Chondrocyte (in vitro differentiated cells): Measurements from ENCODE around the gene PLIN4. TPM values are rescaled to one million over a fixed set of nuclear protein-coding genes. Genes with fewer than 3 reads are reported as not detected.
"Not testable (repeated sequence)": the region's sequence is repeated elsewhere in the genome, so short reads cannot be mapped to it uniquely, and the experiment has no call there.

Experiments used
- DNase-seq: peaks from one replicate; pipeline ENCODE4 v3.0.0; 2021; ENCODE audit warnings: mixed read lengths, low spot score
- H3K27ac Mint-ChIP-seq: one replicate; pipeline ENCODE4 v1.8.0; 2021; ENCODE audit warnings: mild to moderate bottlenecking, moderate library complexity, mixed read lengths; ENCODE audit not compliant: unreplicated experiment
- H3K27me3 Mint-ChIP-seq: 2 replicates; pipeline ENCODE4 v1.8.0; 2021; ENCODE audit warnings: low read depth, mixed read lengths
- H3K36me3 Mint-ChIP-seq: 2 replicates; pipeline ENCODE4 v1.8.0; 2021; ENCODE audit warnings: low read depth, mixed read lengths
- H3K4me1 Mint-ChIP-seq: 2 replicates; pipeline ENCODE4 v1.8.0; 2021; ENCODE audit warnings: low read depth, mild to moderate bottlenecking, mixed read lengths
- H3K4me3 Mint-ChIP-seq: one replicate; pipeline ENCODE4 v1.8.0; 2021; ENCODE audit warnings: mild to moderate bottlenecking, moderate library complexity, mixed read lengths; ENCODE audit not compliant: unreplicated experiment
- H3K9me3 Mint-ChIP-seq: 2 replicates; pipeline ENCODE4 v1.8.0; 2021; ENCODE audit warnings: low read depth, mixed read lengths
- long read RNA-seq: library from polyadenylated mRNA; stranded (forward); transcript quantifications from one replicate; pipeline ENCODE4 v2.0.0, GENCODE V29; 2021
- total RNA-seq: library from RNA; stranded (reverse); gene quantifications from 3 replicates; pipeline ENCODE4 v1.2.1, GENCODE V29; 2021
- TF ChIP-seq, protein P1 (sequence below): fragments of 200-600 bp; sonication (generic); IDR thresholded peaks from 2 replicates; pipeline ENCODE4 v1.5.0; 2021; ENCODE audit warnings: antibody characterized with exemption, mild to moderate bottlenecking, moderate library complexity

Gene PLIN4, protein sequence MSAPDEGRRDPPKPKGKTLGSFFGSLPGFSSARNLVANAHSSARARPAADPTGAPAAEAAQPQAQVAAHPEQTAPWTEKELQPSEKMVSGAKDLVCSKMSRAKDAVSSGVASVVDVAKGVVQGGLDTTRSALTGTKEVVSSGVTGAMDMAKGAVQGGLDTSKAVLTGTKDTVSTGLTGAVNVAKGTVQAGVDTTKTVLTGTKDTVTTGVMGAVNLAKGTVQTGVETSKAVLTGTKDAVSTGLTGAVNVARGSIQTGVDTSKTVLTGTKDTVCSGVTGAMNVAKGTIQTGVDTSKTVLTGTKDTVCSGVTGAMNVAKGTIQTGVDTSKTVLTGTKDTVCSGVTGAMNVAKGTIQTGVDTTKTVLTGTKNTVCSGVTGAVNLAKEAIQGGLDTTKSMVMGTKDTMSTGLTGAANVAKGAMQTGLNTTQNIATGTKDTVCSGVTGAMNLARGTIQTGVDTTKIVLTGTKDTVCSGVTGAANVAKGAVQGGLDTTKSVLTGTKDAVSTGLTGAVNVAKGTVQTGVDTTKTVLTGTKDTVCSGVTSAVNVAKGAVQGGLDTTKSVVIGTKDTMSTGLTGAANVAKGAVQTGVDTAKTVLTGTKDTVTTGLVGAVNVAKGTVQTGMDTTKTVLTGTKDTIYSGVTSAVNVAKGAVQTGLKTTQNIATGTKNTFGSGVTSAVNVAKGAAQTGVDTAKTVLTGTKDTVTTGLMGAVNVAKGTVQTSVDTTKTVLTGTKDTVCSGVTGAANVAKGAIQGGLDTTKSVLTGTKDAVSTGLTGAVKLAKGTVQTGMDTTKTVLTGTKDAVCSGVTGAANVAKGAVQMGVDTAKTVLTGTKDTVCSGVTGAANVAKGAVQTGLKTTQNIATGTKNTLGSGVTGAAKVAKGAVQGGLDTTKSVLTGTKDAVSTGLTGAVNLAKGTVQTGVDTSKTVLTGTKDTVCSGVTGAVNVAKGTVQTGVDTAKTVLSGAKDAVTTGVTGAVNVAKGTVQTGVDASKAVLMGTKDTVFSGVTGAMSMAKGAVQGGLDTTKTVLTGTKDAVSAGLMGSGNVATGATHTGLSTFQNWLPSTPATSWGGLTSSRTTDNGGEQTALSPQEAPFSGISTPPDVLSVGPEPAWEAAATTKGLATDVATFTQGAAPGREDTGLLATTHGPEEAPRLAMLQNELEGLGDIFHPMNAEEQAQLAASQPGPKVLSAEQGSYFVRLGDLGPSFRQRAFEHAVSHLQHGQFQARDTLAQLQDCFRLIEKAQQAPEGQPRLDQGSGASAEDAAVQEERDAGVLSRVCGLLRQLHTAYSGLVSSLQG (N-terminal part only)
- 0.05 TPM in 2 of 3 replicates, not detected in the other for total RNA-seq
- long read RNA-seq, partial matches to known transcripts, result 0 of 1 reads
- long read RNA-seq, other reads (novel, unspliced or antisense), result 1 of 1 reads

DNA sequence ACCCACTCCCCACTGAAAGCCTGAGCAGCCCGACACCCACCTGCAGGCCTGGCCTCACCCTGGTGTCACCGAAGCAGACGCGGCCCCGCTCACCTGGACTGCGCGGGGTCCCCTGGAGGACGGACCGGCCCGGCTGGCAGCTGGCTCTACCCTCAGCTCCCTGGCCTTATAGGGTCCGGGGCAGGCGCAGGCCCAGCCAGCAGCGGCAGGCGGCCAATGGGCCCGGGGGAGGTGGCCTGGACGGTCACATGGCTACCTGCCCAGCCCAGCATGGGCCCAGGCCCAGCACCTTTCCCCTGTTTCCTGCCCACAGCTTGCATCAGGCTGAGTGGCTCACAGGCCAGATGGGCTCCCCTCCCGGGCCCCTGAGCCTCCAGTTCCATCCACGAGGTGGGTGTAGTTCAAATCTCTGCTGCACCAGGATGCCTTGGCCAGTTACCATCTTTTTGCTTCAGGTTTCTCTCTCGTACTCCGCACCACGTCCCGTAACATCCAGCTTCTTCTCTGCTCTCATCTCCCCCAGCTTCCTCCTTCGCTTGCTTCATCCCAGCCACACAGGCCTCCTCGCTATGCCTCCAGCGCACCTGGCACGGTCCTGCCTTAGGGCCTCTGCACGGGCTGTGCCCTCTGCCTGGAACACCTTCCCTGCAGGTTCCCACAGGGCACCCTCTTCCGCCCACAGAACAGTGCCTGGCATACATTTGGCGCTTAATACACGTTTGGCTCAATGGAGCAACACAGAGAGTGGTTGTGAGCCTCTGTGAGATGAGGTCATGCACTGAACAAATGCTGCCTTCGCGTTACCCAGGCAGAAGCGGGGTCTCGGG lies at the start of gene PLIN4:
TSS of gene PLIN4 (minus strand) at position 142 of the 827 bp plus-strand sequence. CDS start 214 bp downstream, outside the sequence.
- TF ChIP-seq, protein P1, sequence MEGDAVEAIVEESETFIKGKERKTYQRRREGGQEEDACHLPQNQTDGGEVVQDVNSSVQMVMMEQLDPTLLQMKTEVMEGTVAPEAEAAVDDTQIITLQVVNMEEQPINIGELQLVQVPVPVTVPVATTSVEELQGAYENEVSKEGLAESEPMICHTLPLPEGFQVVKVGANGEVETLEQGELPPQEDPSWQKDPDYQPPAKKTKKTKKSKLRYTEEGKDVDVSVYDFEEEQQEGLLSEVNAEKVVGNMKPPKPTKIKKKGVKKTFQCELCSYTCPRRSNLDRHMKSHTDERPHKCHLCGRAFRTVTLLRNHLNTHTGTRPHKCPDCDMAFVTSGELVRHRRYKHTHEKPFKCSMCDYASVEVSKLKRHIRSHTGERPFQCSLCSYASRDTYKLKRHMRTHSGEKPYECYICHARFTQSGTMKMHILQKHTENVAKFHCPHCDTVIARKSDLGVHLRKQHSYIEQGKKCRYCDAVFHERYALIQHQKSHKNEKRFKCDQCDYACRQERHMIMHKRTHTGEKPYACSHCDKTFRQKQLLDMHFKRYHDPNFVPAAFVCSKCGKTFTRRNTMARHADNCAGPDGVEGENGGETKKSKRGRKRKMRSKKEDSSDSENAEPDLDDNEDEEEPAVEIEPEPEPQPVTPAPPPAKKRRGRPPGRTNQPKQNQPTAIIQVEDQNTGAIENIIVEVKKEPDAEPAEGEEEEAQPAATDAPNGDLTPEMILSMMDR, result no peak
- no peaks in the 10 kb centered on the region for H3K36me3 Mint-ChIP-seq
- H3K9me3 Mint-ChIP-seq, result no peaks in the 10 kb centered on the region
- H3K27me3 Mint-ChIP-seq, result peaks cover 1% of the 10 kb centered on the region
- peak; percentile 83 for DNase-seq
- peaks cover 17% of the 10 kb centered on the region for H3K4me1 Mint-ChIP-seq
- no peak within 1 kb of the TSS for H3K27ac Mint-ChIP-seq
- H3K4me3 Mint-ChIP-seq, result no peak within 1 kb of the TSS

DNA sequence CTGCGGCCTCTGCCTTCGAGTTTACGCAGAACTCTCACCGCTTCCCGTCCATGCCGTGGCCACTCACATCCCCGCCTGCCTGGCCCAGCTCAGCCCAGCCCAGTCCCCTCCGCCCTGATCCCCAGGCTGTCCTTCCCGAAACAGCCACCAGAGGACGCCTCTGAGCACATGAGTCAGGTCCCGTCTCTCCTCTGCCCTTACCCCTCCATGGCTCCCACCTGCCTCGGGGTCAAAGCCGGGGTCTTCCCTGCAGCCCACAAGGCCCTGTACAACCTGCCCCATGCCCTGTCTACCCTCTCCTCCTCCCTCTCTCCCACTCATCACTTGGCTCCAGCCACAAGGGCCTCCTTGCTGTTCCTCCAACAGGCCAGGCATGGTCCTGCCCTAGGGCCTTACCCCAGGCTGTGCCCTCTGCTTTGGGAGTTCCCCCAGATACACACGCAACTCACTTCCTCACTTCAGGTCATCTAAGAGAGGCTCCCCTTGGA lies 49.3 kb upstream of the PLIN4 start:
- H3K4me1 Mint-ChIP-seq, result peaks cover 11% of the 10 kb centered on the region
- peak overlapping the region; percentile 22 for H3K27ac Mint-ChIP-seq
- H3K9me3 Mint-ChIP-seq, result no peaks in the 10 kb centered on the region

DNA sequence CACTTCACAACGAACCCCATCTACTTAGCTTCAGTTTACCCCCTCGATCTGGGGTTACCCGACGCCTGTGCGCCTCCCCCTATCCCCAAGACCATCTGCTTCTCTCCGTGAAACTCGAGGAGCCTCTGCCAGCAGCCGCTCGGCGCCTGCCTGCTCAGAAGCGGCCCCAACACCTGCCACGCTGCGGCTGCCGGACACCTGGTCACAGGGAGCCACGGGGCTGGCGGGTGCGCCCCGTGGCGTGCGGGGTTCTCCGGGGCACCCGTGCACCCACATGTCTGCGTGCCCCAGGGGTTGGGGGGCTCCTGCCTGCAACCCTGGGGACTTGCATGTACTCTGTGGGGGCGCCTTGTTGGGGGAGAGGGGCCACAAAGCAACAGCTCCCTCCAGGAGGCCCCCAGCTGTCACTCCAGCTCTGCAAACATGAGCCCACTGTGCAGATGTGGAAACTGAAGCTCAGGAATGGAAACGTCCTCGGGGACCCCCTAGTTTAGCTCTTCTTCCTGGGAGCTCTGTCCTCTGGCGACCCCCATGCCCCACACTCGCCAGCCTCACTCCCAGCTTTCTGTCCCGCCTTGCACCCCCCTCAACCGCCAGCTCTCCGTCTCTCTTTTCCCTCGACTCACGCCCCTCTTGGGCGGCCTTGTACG lies 48.2 kb upstream of the PLIN4 start:
- TF ChIP-seq, protein P1, result no peak
- Mint-ChIP-seq H3K36me3 (no peaks in the 10 kb centered on the region), H3K27ac (no peak overlapping the region), H3K27me3 (no peaks in the 10 kb centered on the region), H3K9me3 (no peaks in the 10 kb centered on the region), H3K4me1 (peaks cover 11% of the 10 kb centered on the region), H3K4me3 (no peak overlapping the region)
- DNase-seq, result peak; percentile 80

More for the DNA sequence above, 49.3 kb upstream of the PLIN4 start:
- peak; percentile 87 for DNase-seq
- no peaks in the 10 kb centered on the region for H3K36me3 Mint-ChIP-seq
- no peak overlapping the region for H3K4me3 Mint-ChIP-seq
- TF ChIP-seq, protein P1, result peak; percentile 84
- no peaks in the 10 kb centered on the region for H3K27me3 Mint-ChIP-seq

DNA sequence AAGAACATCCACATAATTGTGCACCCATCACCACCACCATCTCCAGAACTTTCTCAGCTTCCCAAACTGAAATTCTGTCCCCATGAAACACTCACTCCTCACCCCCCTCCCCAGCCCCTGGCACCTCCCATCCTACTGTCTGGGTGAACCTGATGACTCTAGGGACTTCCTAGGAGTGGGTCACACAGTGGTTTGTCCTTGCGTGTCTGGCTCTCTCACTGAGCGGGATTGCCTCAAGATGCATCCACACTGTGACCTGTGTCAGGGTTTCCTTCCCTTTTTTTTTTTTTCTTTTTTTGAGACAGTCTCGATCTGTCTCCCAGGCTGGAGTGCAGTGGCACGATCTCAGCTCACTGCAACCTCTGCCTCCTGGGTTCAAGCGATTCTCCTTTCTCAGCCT lies 45.3 kb upstream of the PLIN4 start:
- DNase-seq, H3K4me3 Mint-ChIP-seq: not testable (repeated sequence)
- peaks cover 11% of the 10 kb centered on the region for H3K4me1 Mint-ChIP-seq

DNA sequence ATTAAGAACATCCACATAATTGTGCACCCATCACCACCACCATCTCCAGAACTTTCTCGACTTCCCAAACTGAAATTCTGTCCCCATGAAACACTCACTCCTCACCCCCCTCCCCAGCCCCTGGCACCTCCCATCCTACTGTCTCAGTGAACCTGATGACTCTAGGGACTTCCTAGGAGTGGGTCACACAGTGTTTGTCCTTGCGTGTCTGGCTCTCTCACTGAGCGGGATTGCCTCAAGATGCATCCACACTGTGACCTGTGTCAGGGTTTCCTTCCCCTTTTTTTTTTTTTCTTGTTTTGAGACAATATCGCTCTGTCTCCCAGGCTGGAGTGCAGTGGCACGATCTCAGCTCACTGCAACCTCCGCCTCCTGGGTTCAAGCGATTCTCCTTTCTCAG lies 43.8 kb upstream of the PLIN4 start:
- not testable (repeated sequence) for H3K9me3 Mint-ChIP-seq, H3K27ac Mint-ChIP-seq, H3K36me3 Mint-ChIP-seq, H3K4me1 Mint-ChIP-seq, H3K27me3 Mint-ChIP-seq, DNase-seq, H3K4me3 Mint-ChIP-seq

More for the DNA sequence above, 45.3 kb upstream of the PLIN4 start:
- not testable (repeated sequence) for H3K27ac Mint-ChIP-seq, H3K36me3 Mint-ChIP-seq, H3K27me3 Mint-ChIP-seq, H3K9me3 Mint-ChIP-seq
